Spleen (tissue), 11 donors: Measurements from ENCODE around the gene ABHD17B. TPM values are rescaled to one million over a fixed set of nuclear protein-coding genes. Genes with fewer than 3 reads are reported as not detected.

Experiments
- DNase-seq: peaks from one replicate; pipeline ENCODE4 v3.0.0-alpha.2; 2020
- H3K27ac ChIP-seq, 8 donors: fragments of 200-600 bp; sonication (generic) in 7 of 8; 1 replicate in 4 of 8; 2 replicates in 4 of 8; pipeline versions ENCODE4 v1.5.0 to v1.8.0; 2016 to 2021; ENCODE audit warnings: inconsistent platforms in 4 of 8, mild to moderate bottlenecking in 4 of 8, moderate library complexity in 1 of 8
- H3K27me3 ChIP-seq, 7 donors: fragments of 200-600 bp; sonication (generic) in 6 of 7; replicated peaks in 1 of 7; 1 replicate in 4 of 7; 2 replicates in 3 of 7; pipeline versions ENCODE4 v1.5.0 to v1.8.0; 2016 to 2021; ENCODE audit warnings: inconsistent platforms in 3 of 7, mild to moderate bottlenecking in 1 of 7
- H3K36me3 ChIP-seq, 6 donors: fragments of 200-600 bp; sonication (generic) in 5 of 6; 1 replicate in 4 of 6; 2 replicates in 2 of 6; pipeline versions ENCODE4 v1.5.0 to v1.8.0; 2016 to 2021; ENCODE audit warnings: inconsistent platforms in 2 of 6
- H3K4me1 ChIP-seq, 6 donors: fragments of 200-600 bp; sonication (generic) in 5 of 6; 1 replicate in 3 of 6; 2 replicates in 3 of 6; pipeline versions ENCODE4 v1.5.0 to v1.8.0; 2016 to 2021; ENCODE audit warnings: inconsistent platforms in 3 of 6
- H3K4me3 ChIP-seq, 8 donors: fragments of 200-600 bp; sonication (generic) in 7 of 8; 1 replicate in 4 of 8; 2 replicates in 4 of 8; pipeline versions ENCODE4 v1.5.0 to v1.8.0; 2016 to 2021; ENCODE audit warnings: inconsistent platforms in 4 of 8, mild to moderate bottlenecking in 4 of 8, moderate library complexity in 2 of 8
- H3K9me3 ChIP-seq, 8 donors: fragments of 200-600 bp; sonication (generic) in 7 of 8; 1 replicate in 4 of 8; 2 replicates in 4 of 8; pipeline versions ENCODE4 v1.5.0 to v1.8.0; 2016 to 2021; ENCODE audit warnings: inconsistent platforms in 4 of 8
- CTCF ChIP-seq, 11 experiments: fragments of 200-600 bp in 7 of 11; fragments of 450-650 bp in 4 of 11; sonication (generic) in 4 of 11; IDR thresholded peaks in 8 of 11; conservative IDR thresholded peaks in 3 of 11; 1 replicate in 7 of 11; 2 replicates in 4 of 11; pipeline versions ENCODE4 v1.4.0 to v1.8.0; 2016 to 2021; ENCODE audit warnings: antibody characterized with exemption in 11 of 11, inconsistent platforms in 4 of 11, mild to moderate bottlenecking in 1 of 11
- POLR2A ChIP-seq, 3 donors: fragments of 450-650 bp; IDR thresholded peaks; one replicate each; pipeline ENCODE4 v1.5.1; 2017; ENCODE audit warnings: antibody characterized with exemption in 3 of 3, mild to moderate bottlenecking in 1 of 3
- POLR2AphosphoS5 ChIP-seq, 3 donors: sonication (generic); formaldehyde crosslinking; IDR thresholded peaks; one replicate each; pipeline ENCODE4 v1.5.1; 2017; ENCODE audit warnings: antibody characterized with exemption in 3 of 3
- WGBS, 5 donors: extraction: QIAGEN DNeasy Blood & Tissue Kit in 3 of 5; methylation state at CpG; one replicate each; pipeline versions ENCODE4 v1.1.5 to v1.1.7; 2013 to 2018; 5-methylcytosine and 5-hydroxymethylcytosine counted together
- intact Hi-C: fragments of 100-400 bp; cut with DNase I; formaldehyde crosslinking; loops from one replicate; pipeline ENCODE4 v1.15.0; 2023; ENCODE audit warnings: low total_unique reads
- polyA plus RNA-seq, 3 donors: library from polyadenylated mRNA; stranded (reverse); fragments of 200-250 nt; gene quantifications; one replicate each; pipeline ENCODE4 v1.2.1, GENCODE V29; 2013
- total RNA-seq, 7 donors: library from RNA; depleted of rRNA in 3 of 7; stranded (reverse); fragments of >200 nt in 3 of 7; fragmentation: NEBNext Ultra II Directional in 4 of 7; extraction: Animal tissue kit (Norgen Biotek cat#: 25700) in 4 of 7; gene quantifications; one replicate each; pipeline versions ENCODE4 v1.1.0 to v1.2.1, GENCODE V29; 2016 to 2021
- donor health status: healthy with polysubstance abuse.
- donor health status: DM: no; HTN: no; CAD: no; lungs with moderate emphysema.
- donor health status: DM: no; HTN: no; CAD: no.
- donor health status: Bipolar disorder and iron deficiency.
- donor health status: healthy.
- donor health status: DM: no; HTN: no; CAD: no.
- donor health status: DM: yes; HTN: yes; CAD: no.

ABHD17B gene
- total and polyA plus RNA-seq, 10 donors, result 3.6 to 26.6 (median 15.6) TPM

GRCh38 chr9:71941998-71942567 is 31.1 kb upstream of the ABHD17B start:
- WGBS, 5 donors, result 91 to 98% (median 94%) methylated on average over 2 of the region's 2 CpGs
- Histone ChIP-seq H3K4me1 (peaks cover 0 to 9% (median 0%) of the 10 kb centered on the region in 6 donors), H3K9me3 (no peaks in the 10 kb centered on the region), H3K4me3 (no peak overlapping the region), H3K36me3 (peaks cover 0 to 2% (median 0%) of the 10 kb centered on the region in 6 donors), H3K27me3 (no peaks in the 10 kb centered on the region), H3K27ac (no peak overlapping the region)
- TF ChIP-seq CTCF (IDR thresholded peaks at IDR 0.05 in 8 of 11, conservative IDR thresholded peaks at IDR 0.05 in 3 of 11), result no peak
- TF ChIP-seq POLR2AphosphoS5 (IDR thresholded peaks at IDR 0.05), result no peak
- TF ChIP-seq POLR2A (IDR thresholded peaks at IDR 0.05), result no peak
- intact Hi-C loops, result no loop called here
- no peak for DNase-seq

GRCh38 chr9:71941060-71941568 is 30.1 kb upstream of the ABHD17B start:
- intact Hi-C loops, result no loop called here
- DNase-seq, result no peak
- no peak overlapping the region for H3K4me3 ChIP-seq
- no peaks in the 10 kb centered on the region for H3K36me3 ChIP-seq
- no peak overlapping the region for H3K27ac ChIP-seq
- no peak for TF ChIP-seq CTCF (IDR thresholded peaks at IDR 0.05 in 8 of 11, conservative IDR thresholded peaks at IDR 0.05 in 3 of 11)
- no peak for TF ChIP-seq POLR2A (IDR thresholded peaks at IDR 0.05)
- TF ChIP-seq POLR2AphosphoS5 (IDR thresholded peaks at IDR 0.05), result no peak
- 89 to 96% (median 91%) methylated on average over 2 of the region's 2 CpGs for WGBS, 5 donors
- H3K9me3 ChIP-seq, result no peaks in the 10 kb centered on the region
- H3K27me3 ChIP-seq, result no peaks in the 10 kb centered on the region
- peaks cover 0 to 15% (median 0%) of the 10 kb centered on the region in 6 donors for H3K4me1 ChIP-seq

- no peak for TF ChIP-seq CTCF (IDR thresholded peaks at IDR 0.05 in 8 of 11, conservative IDR thresholded peaks at IDR 0.05 in 3 of 11)
- no peak for TF ChIP-seq POLR2AphosphoS5 (IDR thresholded peaks at IDR 0.05)
- TF ChIP-seq POLR2A (IDR thresholded peaks at IDR 0.05), result no peak
- peaks cover 0 to 23% (median 0%) of the 10 kb centered on the region in 6 donors for H3K4me1 ChIP-seq
- no peak for DNase-seq
- no peaks in the 10 kb centered on the region for H3K36me3 ChIP-seq
- no peak overlapping the region for H3K27ac ChIP-seq
- H3K9me3 ChIP-seq, result no peaks in the 10 kb centered on the region
- WGBS, 5 donors, result 73 to 87% (median 81%) methylated on average over 1 of the region's 1 CpG
- no peak overlapping the region for H3K4me3 ChIP-seq
- intact Hi-C loops, result no loop called here
- no peaks in the 10 kb centered on the region for H3K27me3 ChIP-seq
Measured at GRCh38 chr9:71937898-71938297, 26.9 kb upstream of the ABHD17B start.

GRCh38 chr9:71937070-71937625 is 26.2 kb upstream of the ABHD17B start:
- TF ChIP-seq POLR2AphosphoS5 (IDR thresholded peaks at IDR 0.05) (no peak), POLR2A (IDR thresholded peaks at IDR 0.05) (no peak)
- H3K36me3 ChIP-seq, result no peaks in the 10 kb centered on the region
- DNase-seq, result no peak
- no peak overlapping the region for H3K4me3 ChIP-seq
- H3K4me1 ChIP-seq, result peaks cover 0 to 23% (median 0%) of the 10 kb centered on the region in 6 donors
- no peaks in the 10 kb centered on the region for H3K9me3 ChIP-seq
- intact Hi-C loops, result no loop called here
- 78 to 92% (median 89%) methylated on average over 4 of the region's 4 CpGs for WGBS, 5 donors
- H3K27me3 ChIP-seq, result no peaks in the 10 kb centered on the region
- H3K27ac ChIP-seq, result no peak overlapping the region
